HG03520 (cell line): ENCODE measurements around the gene LRRFIP2.

Source experiments
- ATAC-seq: cut with Tn5 transposase; IDR thresholded peaks from one replicate; pipeline ENCODE4 v1.9.1; 2021; ENCODE audit warnings: mild to moderate bottlenecking, moderate library complexity; ENCODE audit not compliant: unreplicated experiment

Gene LRRFIP2

DNA sequence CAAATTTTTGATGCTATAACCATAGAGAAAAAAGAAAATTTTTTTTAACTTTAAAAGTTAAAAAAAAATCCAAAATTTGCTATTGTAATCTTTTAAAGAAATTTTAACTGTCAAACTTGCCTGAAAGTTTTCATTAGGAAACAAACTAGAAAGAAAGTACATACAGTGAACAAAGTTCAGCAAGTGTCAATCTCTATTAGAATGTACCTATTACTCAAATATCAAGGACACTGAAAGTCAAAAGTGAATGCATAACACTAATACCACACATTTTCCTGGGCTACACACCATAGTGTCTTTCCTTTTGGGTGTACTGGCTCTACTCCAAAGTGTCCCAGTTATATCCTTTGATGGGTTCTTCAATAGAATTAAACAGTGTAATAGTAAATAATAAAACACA, 56.8 kb downstream of the LRRFIP2 start:
- no peak for ATAC-seq

DNA sequence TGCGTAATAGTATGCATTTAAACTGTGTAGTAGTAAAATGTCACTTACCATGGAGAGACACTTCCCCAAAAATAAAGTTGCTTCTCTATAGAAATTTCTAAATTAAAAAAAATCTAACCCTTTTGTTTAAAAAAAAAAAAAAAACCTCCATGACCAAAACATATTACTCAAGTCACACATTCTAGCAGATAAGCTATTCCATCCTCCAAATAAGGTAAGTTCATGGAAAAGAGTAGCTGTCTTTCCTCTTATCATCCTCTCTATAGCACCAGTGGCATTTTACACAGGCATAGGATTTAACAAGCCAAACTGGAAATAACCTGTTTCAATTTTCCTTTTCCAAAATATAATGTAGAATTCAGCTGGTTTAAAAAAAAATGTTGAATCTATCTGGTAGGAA, 57.4 kb downstream of the LRRFIP2 start:
- ATAC-seq: no peak

DNA sequence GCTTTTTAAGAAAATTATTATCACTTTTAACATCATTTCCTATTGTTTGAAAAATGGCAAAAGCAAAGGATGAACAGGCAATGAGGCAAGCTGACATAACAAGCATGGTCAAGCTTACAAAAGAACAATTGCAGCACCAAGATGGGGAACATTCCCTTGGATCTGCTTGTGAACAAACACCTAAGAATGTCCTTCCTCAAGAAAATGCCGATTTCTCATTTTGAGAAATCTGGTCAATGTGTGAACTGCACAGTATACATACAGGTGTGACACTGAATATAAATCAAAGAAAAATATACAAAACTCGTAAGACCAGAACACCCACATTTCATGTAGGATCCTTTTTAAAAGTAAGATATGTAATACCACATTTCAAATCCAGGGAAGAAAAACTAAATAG, 58.9 kb downstream of the LRRFIP2 start:
- ATAC-seq: no peak

DNA sequence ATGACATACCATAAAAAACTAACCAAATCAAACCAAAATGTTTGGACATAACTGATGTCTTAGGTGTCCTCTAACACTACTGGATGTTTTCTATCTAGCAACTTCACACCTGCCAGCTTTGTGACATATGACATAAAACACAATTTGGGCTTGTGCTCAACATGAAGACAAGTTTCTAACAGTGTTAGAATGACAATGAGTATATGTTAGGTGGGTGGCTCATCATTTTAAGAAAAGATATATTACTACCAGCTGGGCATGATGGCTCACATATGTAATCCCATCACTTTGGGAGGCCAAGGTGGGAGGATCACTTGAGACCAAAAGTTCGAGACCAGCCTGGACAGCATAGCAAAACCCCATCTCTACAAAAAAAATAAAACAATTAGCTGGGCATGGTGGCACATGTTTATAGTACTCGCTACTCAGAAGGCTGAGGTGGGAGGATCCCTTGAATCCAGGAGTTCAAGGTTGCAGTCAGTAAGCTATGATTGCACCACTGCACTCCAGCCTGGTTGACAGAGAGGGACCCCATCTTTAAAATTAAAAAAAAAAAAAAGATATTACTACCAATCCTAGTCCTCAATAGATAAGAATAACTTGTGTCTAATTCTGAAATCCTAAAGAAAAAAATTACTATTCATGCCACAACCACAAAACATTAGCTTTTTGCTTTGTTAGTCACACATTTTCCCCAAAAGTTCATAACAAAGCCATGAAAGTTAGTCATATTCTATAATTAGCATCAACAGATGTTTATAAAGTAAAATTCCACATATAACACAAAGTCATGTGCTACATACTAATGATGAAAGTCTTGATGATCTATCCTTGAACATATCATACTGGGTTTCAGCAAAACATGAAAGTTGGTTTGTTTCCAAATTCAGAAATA, 59.9 kb downstream of the LRRFIP2 start:
- no peak for ATAC-seq

DNA sequence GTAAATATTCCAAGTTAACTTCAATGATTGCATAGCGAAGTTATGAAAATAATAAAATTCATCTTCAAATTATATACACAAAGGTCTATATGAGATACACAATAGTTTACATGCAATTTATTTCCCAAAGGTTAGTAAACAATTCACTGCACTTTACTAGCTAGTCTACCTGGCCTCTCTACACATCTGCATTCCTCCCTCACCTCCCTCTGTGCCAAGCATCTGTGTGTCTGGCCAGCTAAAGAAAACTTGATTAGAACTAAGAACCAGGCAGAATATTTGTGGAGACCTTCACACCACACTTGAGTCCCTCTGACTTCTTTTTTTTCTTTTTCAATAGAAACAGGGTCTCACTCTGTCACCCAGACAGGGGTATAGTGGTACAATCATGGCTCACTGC, 61.4 kb downstream of the LRRFIP2 start:
- ATAC-seq: no peak

DNA sequence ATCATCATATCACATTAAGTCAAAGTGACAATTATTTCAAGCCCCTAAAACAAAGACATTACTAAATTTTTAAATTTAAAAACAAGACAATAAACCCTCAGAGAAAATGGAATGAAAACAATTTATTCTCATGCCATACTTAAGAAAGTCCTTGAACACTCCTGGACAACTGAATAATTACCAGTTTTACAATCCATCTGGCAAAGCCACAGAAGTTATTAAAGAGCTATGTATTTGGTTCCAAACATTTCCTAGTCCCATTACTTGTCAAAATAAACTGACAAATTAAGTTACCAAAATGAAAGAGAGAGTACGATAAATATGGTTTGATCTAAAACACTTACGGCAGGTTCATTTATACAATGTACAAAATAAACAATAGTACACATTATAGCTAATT, 63.2 kb downstream of the LRRFIP2 start:
- no peak for ATAC-seq

DNA sequence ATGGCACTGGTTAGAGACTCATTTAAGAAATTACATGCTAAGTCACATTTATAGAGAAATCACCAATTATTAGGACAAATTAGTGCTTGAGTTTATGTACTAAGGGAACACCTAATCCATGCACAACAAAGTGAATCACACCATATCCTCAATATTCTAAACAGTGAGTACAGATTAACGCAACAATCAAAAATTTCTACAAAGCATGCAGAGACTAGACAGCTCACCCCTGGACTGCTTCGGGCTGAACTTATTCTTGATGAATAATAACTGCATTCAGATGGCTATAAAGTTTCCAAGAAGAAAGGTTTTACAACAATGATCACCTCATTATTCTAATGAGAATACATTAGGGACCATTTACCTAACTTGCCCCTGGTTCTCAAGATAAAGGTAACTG, 66.5 kb downstream of the LRRFIP2 start:
- ATAC-seq: no peak

DNA sequence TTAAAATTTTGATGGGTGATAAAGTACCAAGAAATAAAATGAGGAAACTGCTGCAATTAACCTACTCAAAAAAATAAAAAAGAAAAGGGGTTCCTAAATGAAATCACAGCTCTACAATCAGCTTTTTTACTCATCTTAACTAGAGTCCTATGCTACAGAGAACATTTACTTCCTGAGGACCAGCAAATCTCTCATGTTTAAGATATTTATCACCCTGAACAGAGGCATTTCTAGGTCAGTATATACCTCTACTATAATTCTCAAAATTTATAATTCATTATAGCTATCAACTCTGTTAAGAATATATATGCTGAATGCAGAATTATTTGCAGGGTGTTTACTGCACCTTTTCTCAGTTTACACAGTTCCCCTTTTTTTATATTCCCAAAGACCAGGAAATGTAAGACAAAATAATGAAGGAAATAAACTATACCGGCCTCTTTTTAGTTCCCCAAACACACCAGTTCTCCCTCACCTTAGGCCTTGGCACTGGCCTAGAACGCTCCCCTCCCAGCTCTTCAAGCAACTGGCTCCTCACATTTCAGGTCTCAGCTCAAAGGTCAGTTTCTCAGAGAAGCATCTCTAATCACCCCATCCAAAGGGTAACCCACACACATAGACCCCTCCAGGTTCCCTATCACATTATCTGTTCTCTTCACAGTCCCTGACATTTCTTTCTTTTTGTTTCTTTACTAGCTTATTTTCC, 71.1 kb downstream of the LRRFIP2 start:
- no peak for ATAC-seq

DNA sequence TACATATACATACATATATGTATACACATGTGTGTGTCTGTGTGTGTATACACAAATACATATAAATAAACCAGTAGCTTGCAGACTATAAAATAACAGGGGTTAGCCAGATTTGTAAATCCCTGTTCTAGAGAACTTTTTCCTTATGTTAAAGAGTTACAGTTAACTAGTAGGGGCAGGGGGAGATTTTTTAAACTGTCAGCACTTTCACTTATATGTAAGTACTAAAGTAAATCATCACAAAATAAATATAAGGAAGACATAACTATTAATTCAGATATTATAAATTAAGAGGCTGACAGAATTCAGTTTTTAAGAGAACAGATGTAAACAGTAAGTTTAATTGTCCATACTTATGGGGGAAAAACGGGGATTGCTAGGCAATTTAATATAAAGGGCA, 74.0 kb downstream of the LRRFIP2 start:
- no peak for ATAC-seq

DNA sequence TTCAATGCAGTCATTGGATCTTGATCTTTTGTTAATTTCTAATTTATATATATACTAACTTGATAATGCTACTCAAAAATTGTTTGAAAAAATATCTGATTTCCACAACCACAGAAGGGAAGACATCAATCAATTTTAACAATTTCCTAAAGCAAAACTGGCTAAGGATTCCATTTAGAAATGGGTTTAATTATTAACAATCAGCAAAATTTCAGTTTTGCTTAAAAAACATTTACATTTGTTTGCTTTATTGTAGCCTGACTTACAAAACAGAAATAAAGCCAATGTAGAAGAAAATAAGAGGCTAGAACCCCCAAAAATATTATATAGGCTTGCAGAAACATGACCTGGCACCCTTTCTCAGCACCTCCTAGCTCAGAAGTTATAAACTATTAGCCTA, 74.9 kb downstream of the LRRFIP2 start:
- no peak for ATAC-seq

DNA sequence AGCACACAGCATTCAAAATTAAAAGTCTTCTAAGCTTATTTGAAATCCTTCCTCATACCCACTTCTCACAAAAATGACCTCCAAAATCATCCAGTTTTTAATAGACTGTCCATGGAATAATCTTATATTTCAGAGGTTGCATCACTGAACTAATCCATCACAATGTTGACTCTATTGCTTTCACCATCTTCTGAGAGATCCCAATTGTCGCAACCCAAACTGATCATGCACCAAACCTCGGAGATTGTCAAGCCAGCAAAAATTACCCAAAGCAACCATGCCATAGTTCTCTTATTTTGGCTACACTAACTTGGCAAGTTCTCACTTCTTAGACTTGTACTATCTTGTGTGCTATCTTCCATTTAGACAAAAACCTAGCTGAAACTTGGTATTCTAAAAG, 75.5 kb downstream of the LRRFIP2 start:
- no peak for ATAC-seq

DNA sequence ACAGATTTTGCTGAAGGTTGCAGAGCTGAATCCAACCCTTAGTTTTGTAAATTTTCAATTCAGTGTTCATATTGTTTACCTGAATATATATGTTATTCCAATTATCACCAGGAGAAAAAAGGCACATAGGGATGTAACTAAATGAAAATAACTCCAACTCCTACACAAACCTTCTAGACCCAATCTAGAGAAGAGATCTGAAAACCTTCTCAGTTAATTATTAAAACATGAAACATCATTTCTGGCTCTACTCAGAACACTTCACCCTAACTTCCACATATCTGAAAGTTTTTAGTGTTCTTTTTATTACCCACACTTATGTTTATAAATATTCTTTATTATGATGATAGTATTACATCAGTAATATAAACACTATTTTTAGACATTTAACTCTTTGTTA, 76.6 kb downstream of the LRRFIP2 start:
- no peak for ATAC-seq

DNA sequence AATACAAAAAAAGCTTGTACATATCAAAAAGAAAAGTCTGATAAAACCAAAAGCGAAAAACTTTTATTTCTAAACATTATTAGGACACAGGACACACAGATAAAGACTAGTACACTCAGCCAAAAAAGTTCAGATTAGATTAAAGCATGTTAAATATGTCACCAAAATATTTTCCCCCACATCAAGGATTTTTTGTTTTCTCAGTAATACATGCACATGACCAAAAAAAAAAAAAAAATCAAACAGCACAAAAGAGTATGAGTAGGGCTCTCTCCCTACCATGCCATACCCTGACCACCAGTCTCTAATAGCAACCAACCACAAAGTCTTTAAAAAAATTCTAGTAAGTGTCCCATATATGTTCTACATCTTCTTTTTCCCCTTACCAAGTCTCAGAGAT, 77.4 kb downstream of the LRRFIP2 start:
- ATAC-seq: no peak

DNA sequence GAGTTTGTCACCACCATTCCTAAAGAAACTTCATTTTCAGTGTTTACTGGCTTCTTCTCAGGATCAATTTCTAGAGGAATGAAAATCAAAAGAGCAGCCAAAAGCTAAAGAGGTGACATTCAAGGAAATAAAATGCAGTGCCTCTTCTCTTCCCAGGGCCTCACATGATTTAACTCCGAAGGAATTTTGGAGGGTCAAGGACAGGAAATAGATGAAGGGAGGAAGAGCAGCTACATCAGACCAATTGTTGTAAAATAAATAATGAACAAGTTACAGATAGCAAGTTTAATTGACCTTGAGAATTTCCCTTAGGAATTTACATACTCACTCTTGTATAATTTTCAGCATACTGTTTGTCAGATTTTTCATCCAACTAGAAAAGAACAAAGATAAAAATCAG, 78.1 kb downstream of the LRRFIP2 start:
- ATAC-seq: no peak

DNA sequence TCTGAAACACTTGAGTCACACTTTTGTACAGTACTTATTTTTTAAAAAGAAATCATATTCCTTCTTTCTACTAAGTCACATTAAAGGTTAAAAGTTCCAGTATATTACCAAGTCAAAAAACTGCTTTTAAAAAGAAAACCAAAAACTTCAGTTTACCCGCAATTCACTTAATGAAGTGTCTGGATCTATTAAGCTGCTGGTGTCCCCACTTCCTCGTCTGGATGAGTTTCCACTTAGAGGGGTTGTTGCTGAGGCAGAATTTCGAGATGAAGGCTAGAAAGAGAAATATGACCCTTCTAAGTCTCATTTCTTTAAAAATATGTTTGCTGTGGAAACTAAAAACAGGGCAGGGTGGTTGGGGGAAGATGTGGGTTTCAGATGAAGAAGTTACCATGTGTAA, 79.7 kb downstream of the LRRFIP2 start:
- ATAC-seq: no peak

DNA sequence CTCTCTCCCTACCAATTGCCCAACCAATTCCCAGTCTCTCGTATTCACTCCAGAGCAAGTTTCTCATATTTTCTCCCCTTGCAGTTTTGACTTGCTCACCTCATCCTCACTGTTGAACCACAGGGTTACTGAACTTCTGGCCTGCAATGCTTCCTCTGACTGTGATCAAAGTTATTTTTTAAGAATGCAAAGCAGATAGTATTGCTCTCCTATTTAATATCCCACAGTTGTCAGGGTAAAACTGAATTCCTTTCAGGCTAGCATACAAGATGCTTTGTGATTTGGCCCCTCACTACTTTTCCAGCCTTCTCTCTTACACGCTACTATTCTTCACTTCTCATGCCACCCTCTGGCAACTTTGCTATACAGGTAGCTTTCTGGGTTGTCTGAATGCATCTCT, 80.9 kb downstream of the LRRFIP2 start:
- ATAC-seq: no peak

DNA sequence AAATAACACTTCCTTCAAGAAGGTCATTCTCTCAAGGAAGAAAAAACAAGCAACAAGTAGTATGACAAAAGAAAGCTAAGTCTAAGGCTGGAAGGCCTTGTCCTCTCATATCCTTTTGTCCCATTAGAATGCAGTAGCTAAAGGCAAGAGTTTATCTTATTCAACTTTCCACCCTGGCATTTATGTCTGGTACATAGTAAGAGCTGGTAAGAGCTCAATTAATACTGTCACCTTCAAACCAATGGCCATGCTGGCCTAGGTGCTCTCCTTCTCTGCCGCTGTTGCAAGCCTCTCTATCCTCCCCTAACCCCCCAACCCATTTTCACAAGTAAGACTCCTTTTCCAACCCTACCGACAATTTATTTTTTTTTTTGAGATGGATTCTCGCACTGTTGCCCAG, 81.9 kb downstream of the LRRFIP2 start:
- no peak for ATAC-seq

DNA sequence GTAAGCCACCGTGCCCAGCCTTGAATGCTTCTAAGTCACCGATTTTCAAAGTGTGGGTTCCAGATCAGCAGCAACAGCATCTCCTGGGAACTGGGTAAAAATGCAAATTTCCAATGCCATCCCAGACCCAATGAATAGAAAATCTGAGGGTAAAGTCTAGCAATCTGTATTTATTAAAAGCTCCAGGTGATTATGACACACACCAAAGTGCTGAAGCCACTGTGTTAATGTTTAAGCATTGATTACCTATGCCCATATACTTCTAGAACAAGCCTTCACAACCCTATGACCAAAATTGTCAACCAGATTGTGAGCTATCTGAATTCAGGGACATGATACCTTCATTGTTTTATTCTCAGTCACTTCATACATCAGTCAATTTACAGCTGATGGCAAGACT, 86.5 kb downstream of the LRRFIP2 start:
- no peak for ATAC-seq

DNA sequence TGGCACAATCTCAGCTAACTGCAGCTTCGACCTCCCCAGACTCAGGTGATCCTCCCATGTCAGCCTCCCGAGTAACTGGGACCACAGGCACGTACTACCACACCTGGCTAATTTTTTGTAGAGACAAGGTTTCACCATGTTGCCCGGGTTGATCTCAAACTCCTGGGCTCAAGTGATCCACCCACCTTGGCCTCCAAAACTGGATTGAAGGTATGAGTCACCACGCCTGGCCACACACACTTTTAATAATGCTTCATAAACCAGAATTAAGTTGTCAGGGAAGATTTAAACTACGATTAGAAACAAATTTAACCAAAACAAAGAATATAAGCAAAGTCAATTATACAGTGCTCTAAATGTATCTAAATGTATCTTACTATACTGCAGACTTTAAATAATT, 87.5 kb downstream of the LRRFIP2 start:
- ATAC-seq: no peak

DNA sequence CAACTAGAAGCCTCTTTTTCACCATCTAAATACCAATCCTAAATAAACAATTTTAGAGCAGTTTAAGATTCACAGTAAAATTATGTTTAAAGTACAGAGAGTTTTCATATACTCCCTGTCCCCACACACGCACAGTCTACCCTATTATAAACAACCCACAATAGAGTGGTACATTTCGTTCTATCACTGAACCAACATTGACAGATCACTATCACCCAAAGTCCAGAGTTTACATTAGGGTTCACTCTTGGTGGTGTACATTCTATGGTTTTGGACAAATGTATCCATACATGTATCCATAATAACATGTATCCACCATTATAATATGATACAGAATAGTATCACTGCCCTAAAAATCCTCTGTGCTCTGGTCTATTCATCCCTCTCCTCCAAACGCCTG, 92.1 kb downstream of the LRRFIP2 start:
- ATAC-seq: no peak

DNA sequence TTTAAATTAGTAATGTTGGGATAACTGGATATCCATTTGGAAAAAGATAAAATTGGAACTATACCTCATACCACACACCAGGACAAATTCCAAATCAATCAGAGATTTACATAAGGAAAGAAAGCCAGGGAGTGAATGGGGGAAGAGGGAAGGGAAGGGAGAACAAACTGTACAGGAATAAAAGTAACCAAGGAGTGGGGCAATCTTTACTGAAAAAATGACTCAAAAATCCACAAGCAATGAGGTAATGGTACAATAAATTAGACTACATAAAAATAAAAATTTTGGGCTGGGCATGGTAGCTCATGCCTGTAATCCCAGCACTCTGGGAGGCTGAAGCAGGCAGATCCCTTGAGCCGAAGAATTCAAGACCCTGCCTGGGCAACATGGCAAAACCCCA, 98.4 kb downstream of the LRRFIP2 start:
- no peak for ATAC-seq

DNA sequence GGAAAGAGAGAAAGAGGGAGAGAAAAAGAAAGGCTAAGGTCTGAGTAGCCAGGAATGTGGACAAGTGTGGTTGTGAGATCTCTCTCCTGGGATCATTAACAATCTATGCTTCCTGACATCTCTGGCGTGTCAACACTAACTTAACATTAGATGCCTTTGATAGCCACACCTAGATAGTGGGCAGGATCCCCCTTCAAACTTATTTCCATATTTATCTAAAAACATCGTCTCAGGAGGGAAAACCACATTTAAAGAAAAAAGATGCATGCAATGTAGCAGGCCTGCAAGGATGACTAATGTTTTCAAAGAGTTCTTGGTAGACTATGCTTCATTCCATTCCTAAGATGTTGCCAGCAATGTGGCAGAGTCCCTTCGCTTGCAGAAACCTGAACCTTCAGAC, 100.2 kb downstream of the LRRFIP2 start:
- ATAC-seq: no peak

DNA sequence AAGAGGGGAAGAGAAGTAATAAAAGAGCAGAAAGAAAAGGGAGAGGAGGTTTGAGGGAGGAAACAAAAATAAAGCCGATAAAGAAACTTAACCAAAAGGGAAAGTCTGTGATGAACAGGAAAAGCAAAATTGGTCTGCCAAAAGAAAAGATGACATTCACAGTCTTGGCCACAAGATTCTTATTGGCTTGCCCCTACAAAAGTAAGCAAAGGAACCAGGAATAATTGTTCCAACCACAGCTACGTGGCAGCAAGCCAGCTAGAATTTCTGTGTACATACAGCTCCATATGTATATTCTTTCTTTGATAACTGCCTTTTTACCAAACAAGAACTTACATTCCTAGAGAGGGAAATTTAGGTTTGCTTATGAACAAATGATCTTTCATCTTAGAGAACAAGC, 101.5 kb downstream of the LRRFIP2 start:
- ATAC-seq: no peak
